Astrocyte (in vitro differentiated cells and primary cell): ENCODE measurements around the gene TACR2. TPM values are rescaled to one million over a fixed set of nuclear protein-coding genes. Genes with fewer than 3 reads are reported as not detected.

ENCODE experiments used
- DNase-seq: peaks from one replicate; pipeline ENCODE4 v3.0.0-alpha.2; 2010; ENCODE audit warnings: low read depth
- FAIRE-seq: peaks from 2 replicates; lab custom pipeline; 2011; peaks lifted over from hg19 to GRCh38; lab: Jason Lieb, UNC
- H2AFZ ChIP-seq: 2 replicates; pipeline ENCODE4 v1.6.0; 2012; ENCODE audit warnings: low read depth, low read length, inconsistent platforms
- H3K27ac ChIP-seq: 2 replicates; pipeline ENCODE4 v1.5.1; 2011; ENCODE audit warnings: low read depth, low read length, inconsistent platforms
- H3K27me3 ChIP-seq: 2 replicates; pipeline ENCODE4 v1.6.0; 2011; ENCODE audit warnings: low read length, inconsistent platforms; ENCODE audit not compliant: insufficient read depth
- H3K36me3 ChIP-seq: 2 replicates; pipeline ENCODE4 v1.5.1; 2011; ENCODE audit warnings: low read length, inconsistent platforms; ENCODE audit not compliant: insufficient read depth
- H3K4me1 ChIP-seq: 2 replicates; pipeline ENCODE4 v1.5.1; 2011; ENCODE audit warnings: low read length, inconsistent platforms; ENCODE audit not compliant: insufficient read depth
- H3K4me2 ChIP-seq: 2 replicates; pipeline ENCODE4 v1.6.0; 2012; ENCODE audit warnings: low read length, inconsistent platforms
- H3K4me3 ChIP-seq: 2 replicates; pipeline ENCODE4 v1.5.1; 2011; ENCODE audit warnings: low read depth, mild to moderate bottlenecking, low read length, inconsistent platforms; ENCODE audit not compliant: insufficient read depth
- H3K79me2 ChIP-seq: 2 replicates; pipeline ENCODE4 v1.6.0; 2012; ENCODE audit warnings: mild to moderate bottlenecking, low read length, inconsistent platforms; ENCODE audit not compliant: insufficient read depth
- H3K9ac ChIP-seq: 2 replicates; pipeline ENCODE4 v1.6.0; 2012; ENCODE audit warnings: mild to moderate bottlenecking, low read length, inconsistent platforms
- H3K9me3 ChIP-seq: 2 replicates; pipeline ENCODE4 v1.5.1; 2012; ENCODE audit warnings: low read depth, mild to moderate bottlenecking, low read length, inconsistent platforms; ENCODE audit not compliant: insufficient read depth
- H4K20me1 ChIP-seq: 2 replicates; pipeline ENCODE4 v1.6.0; 2012; ENCODE audit warnings: low read length, inconsistent platforms; ENCODE audit not compliant: insufficient read depth
- H3K27ac Mint-ChIP-seq: one replicate; pipeline ENCODE4 v1.8.0; 2021; ENCODE audit warnings: mild to moderate bottlenecking, mixed read lengths; ENCODE audit not compliant: unreplicated experiment
- H3K27me3 Mint-ChIP-seq: one replicate; pipeline ENCODE4 v1.8.0; 2021; ENCODE audit warnings: low read depth, mixed read lengths; ENCODE audit not compliant: unreplicated experiment
- H3K36me3 Mint-ChIP-seq: one replicate; pipeline ENCODE4 v1.8.0; 2021; ENCODE audit warnings: low read depth, mixed read lengths; ENCODE audit not compliant: unreplicated experiment
- H3K4me1 Mint-ChIP-seq: one replicate; pipeline ENCODE4 v1.8.0; 2021; ENCODE audit warnings: low read depth, mixed read lengths; ENCODE audit not compliant: unreplicated experiment
- H3K4me3 Mint-ChIP-seq: one replicate; pipeline ENCODE4 v1.8.0; 2021; ENCODE audit warnings: mild to moderate bottlenecking, moderate library complexity, mixed read lengths; ENCODE audit not compliant: unreplicated experiment
- H3K9me3 Mint-ChIP-seq: one replicate; pipeline ENCODE4 v1.8.0; 2021; ENCODE audit warnings: mild to moderate bottlenecking, mixed read lengths; ENCODE audit not compliant: unreplicated experiment
- CTCF ChIP-seq: IDR thresholded peaks from 2 replicates; pipeline ENCODE4 v1.5.1; 2011; ENCODE audit warnings: low read depth, mild to moderate bottlenecking, inconsistent platforms, low read length, moderate library complexity; ENCODE audit not compliant: insufficient read depth
- EZH2 ChIP-seq: IDR thresholded peaks from 2 replicates; pipeline ENCODE4 v1.6.1; 2012; ENCODE audit warnings: mild to moderate bottlenecking, low read length, inconsistent platforms; ENCODE audit not compliant: insufficient read depth
- total RNA-seq: library from RNA; stranded (reverse); gene quantifications from 2 replicates; pipeline ENCODE4 v1.2.1, GENCODE V29; 2021

Gene TACR2
- total RNA-seq, 1 donor from 2014 or later, result not detected

GRCh38 chr10:69362471-69362954 lies 54.2 kb downstream of the TACR2 start:
- H3K4me2 ChIP-seq, result peak overlapping the region; percentile 66
- H3K27ac Mint-ChIP-seq, result no peak overlapping the region

GRCh38 chr10:69361303-69361614 lies 55.5 kb downstream of the TACR2 start:
- FAIRE-seq, result no peak
- Histone ChIP-seq H3K4me2 (peak overlapping the region; percentile 44), H4K20me1 (peaks cover 69% of the 10 kb centered on the region), H3K4me3 (no peak overlapping the region), H2AFZ (no peak overlapping the region), H3K27ac (no peak overlapping the region), H3K36me3 (peaks cover 6% of the 10 kb centered on the region), H3K9me3 (no peaks in the 10 kb centered on the region), H3K79me2 (peaks cover 35% of the 10 kb centered on the region), H3K9ac (no peak overlapping the region), H3K4me1 (peaks cover 30% of the 10 kb centered on the region), H3K27me3 (no peaks in the 10 kb centered on the region)
- TF ChIP-seq CTCF, result no peak
- no peak for TF ChIP-seq EZH2
- Mint-ChIP-seq H3K36me3 (peaks cover 7% of the 10 kb centered on the region), H3K27ac (no peak overlapping the region), H3K27me3 (no peaks in the 10 kb centered on the region), H3K9me3 (no peaks in the 10 kb centered on the region), H3K4me1 (peaks cover 6% of the 10 kb centered on the region), H3K4me3 (no peak overlapping the region)
- no peak for DNase-seq

More at GRCh38 chr10:69362471-69362954, 54.2 kb downstream of the TACR2 start:
- H3K36me3 ChIP-seq, result peaks cover 8% of the 10 kb centered on the region
- H3K79me2 ChIP-seq, result peaks cover 39% of the 10 kb centered on the region
- peaks cover 6% of the 10 kb centered on the region for H3K4me1 Mint-ChIP-seq
- peak overlapping the region; percentile 37 for H3K27ac ChIP-seq
- TF ChIP-seq CTCF (no peak), EZH2 (no peak)
- H3K36me3 Mint-ChIP-seq, result peaks cover 10% of the 10 kb centered on the region
- H4K20me1 ChIP-seq, result peaks cover 82% of the 10 kb centered on the region
- H3K9ac ChIP-seq, result no peak overlapping the region
- H3K4me3 ChIP-seq, result no peak overlapping the region
- no peak overlapping the region for H2AFZ ChIP-seq
- no peaks in the 10 kb centered on the region for H3K9me3 ChIP-seq
- peak; percentile 73 for DNase-seq
- peaks cover 30% of the 10 kb centered on the region for H3K4me1 ChIP-seq
- no peak for FAIRE-seq
- H3K27me3 Mint-ChIP-seq, result no peaks in the 10 kb centered on the region
- H3K4me3 Mint-ChIP-seq, result no peak overlapping the region
- H3K27me3 ChIP-seq, result no peaks in the 10 kb centered on the region
- H3K9me3 Mint-ChIP-seq, result no peaks in the 10 kb centered on the region

- FAIRE-seq, result peak; percentile 9
Observed at GRCh38 chr10:69360485-69361302, 56.0 kb downstream of the TACR2 start.

More at GRCh38 chr10:69360485-69361302, 56.0 kb downstream of the TACR2 start:
- no peak overlapping the region for H3K27ac Mint-ChIP-seq
- Histone ChIP-seq H4K20me1 (peaks cover 72% of the 10 kb centered on the region), H3K9me3 (no peaks in the 10 kb centered on the region), H3K27me3 (no peaks in the 10 kb centered on the region), H3K79me2 (peaks cover 38% of the 10 kb centered on the region), H3K36me3 (peaks cover 5% of the 10 kb centered on the region), H3K9ac (no peak overlapping the region), H3K4me3 (no peak overlapping the region), H3K4me1 (peaks cover 30% of the 10 kb centered on the region), H3K4me2 (peak overlapping the region; percentile 44), H3K27ac (no peak overlapping the region), H2AFZ (no peak overlapping the region)
- peaks cover 9% of the 10 kb centered on the region for H3K36me3 Mint-ChIP-seq
- H3K4me1 Mint-ChIP-seq, result peaks cover 6% of the 10 kb centered on the region
- no peak overlapping the region for H3K4me3 Mint-ChIP-seq
- TF ChIP-seq EZH2 (no peak), CTCF (no peak)
- DNase-seq, result peak; percentile 92
- H3K9me3 Mint-ChIP-seq, result no peaks in the 10 kb centered on the region
- H3K27me3 Mint-ChIP-seq, result no peaks in the 10 kb centered on the region
